Stimulated activated CD4-positive, alpha-beta T cell treated with anti-CD3 and anti-CD28 coated beads, Interleukin-4, amount 100 ng/mL, for 4 hours (primary cell): ENCODE measurements around the gene ZBTB34.

Experiments
- DNase-seq, 2 experiments: peaks; one replicate each; pipeline ENCODE4 v3.0.0-alpha.2; 2020

Gene ZBTB34

DNA sequence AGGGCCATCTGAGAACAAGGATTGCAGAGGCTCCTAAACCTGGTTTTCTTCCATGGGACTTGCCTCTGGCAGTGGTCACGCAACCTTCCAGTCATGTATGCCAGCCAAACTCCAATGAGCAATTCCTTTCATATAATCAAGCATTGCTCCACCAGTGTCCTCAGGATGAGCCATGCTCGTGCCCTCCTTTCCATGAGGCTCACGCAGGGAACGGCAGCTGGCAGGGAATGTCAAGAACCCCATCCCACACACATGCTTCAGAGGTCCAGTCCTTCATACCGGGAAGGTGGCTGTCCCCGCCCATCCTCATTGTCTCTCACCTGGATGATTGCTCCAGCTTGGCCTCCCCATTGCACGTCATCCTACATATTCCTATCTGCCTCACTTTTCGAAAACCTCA, 13.4 kb upstream of the ZBTB34 start:
- DNase-seq, result no peak

DNA sequence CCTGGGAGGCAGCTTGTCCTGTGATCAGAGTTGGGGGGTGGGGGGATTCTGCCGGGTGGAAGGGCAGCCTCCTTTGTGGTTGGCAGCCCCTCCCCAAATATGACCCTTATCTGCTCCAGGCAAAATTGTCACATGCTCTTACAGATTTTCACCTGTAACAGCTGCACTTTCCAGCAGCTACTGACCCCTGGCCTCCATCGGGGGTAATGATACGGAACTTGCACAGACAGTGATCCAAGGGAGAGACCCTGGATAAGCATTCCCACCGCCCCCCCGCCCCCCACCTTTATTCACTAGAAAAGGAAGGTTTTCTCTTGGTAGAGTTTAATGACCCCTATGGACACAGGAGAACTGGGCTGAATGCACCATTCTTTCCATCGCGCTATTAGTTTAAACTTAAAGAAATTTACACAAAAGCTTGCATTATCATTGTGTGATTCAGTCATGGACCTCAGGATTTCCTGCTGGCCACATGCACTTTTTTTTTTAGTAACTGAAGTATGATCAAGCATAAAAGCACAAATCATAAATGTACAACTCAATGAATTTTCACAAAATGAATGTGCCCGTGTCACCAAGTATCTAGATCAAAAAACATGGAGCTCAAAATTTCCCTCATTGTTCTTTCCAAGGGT, 10.7 kb upstream of the ZBTB34 start:
- DNase-seq, result no peak

DNA sequence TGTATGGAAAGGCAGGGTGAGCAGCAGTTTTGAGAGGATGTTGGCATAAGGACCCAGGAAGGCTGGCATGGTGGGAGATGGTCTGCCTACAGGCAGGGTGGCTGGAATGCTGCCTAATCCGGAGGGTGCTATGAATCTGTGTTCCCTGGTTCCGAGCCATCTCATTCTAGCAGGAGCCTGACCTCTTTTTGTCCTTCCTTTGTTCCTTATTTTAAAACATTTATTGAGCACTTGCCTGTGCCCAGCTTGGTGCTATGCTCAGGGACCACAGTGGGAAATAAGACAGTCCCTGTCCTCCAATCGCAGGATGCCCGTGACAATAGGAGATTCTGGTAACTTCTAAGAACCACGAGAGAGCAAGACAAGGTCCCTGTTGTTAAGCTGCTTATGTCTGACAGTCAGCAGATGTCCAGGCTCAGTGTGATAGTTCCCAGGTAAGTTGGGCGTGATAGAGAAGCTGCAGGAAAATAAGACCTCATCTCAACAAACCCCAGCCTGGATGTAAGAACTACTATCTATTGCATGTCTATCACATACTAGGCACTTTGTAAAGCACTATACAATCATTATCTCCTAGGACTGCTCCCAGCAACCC, 9.1 kb upstream of the ZBTB34 start:
- DNase-seq, result no peak

DNA sequence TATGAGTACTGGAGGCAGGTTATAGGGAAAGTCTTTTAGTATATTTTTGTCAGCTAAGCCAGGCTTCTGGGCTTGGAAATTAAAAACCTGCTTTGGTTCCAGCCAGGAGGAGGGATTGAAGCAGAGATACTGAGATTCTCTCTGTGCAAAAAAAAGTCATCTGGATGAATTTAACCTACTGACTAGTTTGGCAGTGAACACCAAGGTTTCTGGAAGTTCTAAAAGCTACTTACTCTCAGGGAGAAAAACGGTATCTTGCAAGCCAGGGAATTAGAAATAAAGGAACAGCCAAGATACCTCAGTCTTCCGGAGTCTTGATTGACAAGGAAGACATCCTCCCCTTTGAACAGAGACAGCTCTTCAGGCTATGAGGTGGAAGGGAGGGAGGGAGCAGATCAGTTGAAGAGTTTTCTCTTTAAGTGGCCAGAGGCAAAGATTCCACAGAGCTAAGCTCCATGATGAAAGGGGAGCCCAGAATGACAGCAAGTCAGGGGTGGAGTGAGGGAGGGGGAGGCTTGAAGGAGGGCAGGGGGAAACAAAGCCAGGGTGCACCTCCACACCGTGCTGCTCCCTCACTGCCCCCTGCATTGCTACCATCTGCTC, 8.3 kb upstream of the ZBTB34 start:
- no peak for DNase-seq

- no peak for DNase-seq
These were observed 6.8 kb upstream of the ZBTB34 start for GRCh38 chr9:126853667-126854066.

GRCh38 chr9:126854734-126855133, 5.7 kb upstream of the ZBTB34 start:
- no peak for DNase-seq

GRCh38 chr9:126856326-126856877, 4.0 kb upstream of the ZBTB34 start:
- no peak for DNase-seq

- DNase-seq, result no peak
These were observed 3.0 kb upstream of the ZBTB34 start for GRCh38 chr9:126857261-126857960.

- DNase-seq, result no peak
These were observed 1.3 kb upstream of the ZBTB34 start for GRCh38 chr9:126859111-126859510.

DNA sequence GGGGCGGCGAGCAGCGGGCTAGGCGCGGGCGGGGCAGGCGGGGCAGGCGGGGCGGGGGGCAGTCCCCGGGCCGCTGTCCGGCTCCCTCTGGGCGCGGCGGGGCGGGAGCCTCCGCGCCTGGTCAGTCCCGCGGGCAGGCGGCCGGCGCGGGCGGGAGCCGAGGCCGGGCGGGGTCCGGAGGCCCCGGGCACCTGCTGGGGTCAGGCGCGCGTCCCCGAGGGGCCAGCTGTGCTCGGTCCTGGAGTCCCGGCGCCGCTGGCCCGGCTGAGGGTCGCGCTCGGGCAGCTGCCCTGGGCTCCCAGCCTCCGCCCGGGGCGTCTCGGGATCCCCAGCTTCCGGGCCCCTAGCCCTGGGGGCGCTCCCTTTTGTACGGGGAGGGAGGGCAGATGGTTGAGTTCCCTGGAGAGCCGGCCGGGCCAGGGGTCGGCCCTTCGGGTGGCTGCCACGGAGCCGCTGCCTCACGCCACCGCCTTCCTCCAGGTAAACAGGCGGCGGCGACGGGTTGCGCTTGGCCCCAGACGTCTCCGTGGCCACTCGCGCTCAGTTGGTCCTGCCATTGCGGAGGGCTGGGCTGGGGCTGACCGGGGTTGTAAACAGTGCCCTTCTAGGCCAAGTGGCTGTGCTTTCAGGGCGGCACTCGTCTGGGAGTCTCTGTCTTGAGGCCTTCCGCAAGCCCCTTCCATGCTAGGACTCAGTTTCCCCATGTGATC, 473 bp downstream of the ZBTB34 start:
- DNase-seq, result peak in 1 of 2 experiments; percentile 10

GRCh38 chr9:126861707-126862103, 1.3 kb downstream of the ZBTB34 start:
- no peak for DNase-seq

GRCh38 chr9:126862104-126862761, 1.8 kb downstream of the ZBTB34 start:
- DNase-seq, result no peak

GRCh38 chr9:126864771-126865170, 4.3 kb downstream of the ZBTB34 start:
- no peak for DNase-seq

DNA sequence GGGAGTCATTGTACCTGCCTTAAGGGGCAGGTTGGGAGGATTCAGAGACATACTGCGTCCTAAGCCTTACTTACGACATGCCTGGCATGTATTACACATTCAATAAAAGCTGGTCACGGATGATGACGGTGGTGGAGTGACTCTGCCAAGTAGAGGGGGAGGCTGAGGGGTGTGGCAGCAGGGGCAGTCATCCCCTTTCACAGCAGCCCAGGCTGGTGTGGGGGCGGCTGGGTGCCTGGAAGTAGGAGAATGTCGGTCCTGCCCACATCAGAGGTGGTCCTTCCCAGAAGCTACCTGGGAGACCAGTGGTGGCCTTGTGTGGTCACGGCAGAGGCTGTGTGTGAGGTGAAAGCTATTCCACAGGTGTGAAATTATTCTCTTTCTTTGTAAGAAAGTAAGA, 8.9 kb downstream of the ZBTB34 start:
- no peak for DNase-seq

- DNase-seq, result no peak
These were observed 12.1 kb downstream of the ZBTB34 start for GRCh38 chr9:126872516-126872915.

GRCh38 chr9:126874546-126875314, 14.3 kb downstream of the ZBTB34 start:
- DNase-seq, result no peak

DNA sequence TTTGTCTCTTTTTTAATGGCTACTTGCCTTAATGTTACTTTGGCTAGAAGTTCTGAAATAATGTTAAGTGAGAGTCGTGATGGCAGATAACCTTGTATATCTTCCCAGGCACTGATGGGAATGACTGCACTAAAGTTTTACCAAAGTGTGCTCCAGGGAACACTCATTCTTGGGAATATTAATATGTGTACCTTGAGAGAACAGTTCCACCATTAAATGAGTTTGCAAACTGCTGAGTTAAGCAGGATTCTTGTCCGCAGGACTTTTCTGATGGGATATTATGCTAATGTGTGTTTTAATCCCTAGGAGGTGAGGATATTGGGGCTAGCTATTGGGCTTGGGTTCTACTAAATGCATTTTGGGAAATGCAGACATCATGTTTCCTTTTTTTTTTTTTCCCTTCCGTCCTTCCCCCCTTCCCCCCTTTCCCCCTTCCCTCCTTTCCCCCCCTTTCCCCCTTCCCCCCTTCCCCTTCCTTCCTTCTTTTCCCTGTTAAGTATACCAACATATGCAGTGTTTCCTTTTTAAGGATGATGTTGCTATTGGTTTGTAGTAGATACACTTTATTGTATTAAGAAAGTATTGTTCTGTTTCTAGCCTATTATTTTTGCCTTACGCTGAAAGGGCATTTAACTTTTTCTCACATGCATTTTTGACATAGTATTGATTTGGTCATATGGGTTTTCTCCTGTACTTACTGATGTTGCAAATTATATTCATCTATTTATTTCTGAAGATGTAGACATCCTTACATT, 15.5 kb downstream of the ZBTB34 start:
- no peak for DNase-seq

GRCh38 chr9:126876531-126876930, 16.1 kb downstream of the ZBTB34 start:
- no peak for DNase-seq

DNA sequence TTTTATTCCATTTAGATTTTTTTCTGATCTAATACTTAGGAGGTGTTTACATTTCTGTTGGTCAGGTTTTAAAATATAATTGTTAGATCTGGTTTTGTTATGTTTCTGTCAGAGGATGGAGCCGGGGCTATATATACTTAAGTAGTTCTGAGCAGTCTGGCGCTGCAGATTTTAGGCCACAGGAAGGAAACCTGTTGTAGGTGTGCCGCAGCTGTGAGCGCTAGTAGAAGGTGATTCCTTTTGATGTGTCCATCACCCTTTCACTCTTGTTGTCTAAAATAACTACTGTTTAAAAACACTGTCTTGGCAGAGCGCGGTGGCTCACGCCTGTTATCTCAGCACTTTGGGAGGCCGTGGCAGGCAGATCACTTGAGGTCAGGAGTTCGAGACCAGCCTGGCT, 17.0 kb downstream of the ZBTB34 start:
- DNase-seq, result no peak

DNA sequence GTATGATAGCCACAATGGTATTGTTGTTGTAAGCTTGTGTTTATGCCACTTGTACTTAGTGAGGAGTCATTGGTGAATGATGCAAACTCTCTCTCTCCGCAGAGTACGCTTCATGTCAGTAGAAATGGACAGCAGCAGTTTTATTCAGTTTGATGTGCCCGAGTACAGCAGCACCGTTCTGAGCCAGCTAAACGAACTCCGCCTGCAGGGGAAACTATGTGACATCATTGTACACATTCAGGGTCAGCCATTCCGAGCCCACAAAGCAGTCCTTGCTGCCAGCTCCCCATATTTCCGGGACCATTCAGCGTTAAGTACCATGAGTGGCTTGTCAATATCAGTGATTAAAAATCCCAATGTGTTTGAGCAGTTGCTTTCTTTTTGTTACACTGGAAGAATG, 18.8 kb downstream of the ZBTB34 start:
- no peak for DNase-seq
